ENCODE measurements around the gene ATP2B3. TPM values are rescaled to one million over a fixed set of nuclear protein-coding genes. Genes with fewer than 3 reads are reported as not detected.
A peak's percentile ranks its signal among the peaks of the same experiment; 100 is the strongest.

ATP2B3 gene
- total RNA-seq, 4 donors from 2014 or later, result under 0.01 to 0.33 (median 0.21) TPM

GRCh38 chrX:153608806-153609205 lies 91.4 kb downstream of the ATP2B3 start:
- H3K36me3 ChIP-seq, result no peaks in the 10 kb centered on the region
- H3K4me3 ChIP-seq, result no peak overlapping the region
- H3K4me1 ChIP-seq, result peaks cover 7 to 15% (median 12%) of the 10 kb centered on the region in 4 donors
- H3K27ac ChIP-seq (replicated peaks in 1 of 4), result no peak overlapping the region
- WGBS, result 63% methylated on average over 4 of the region's 4 CpGs
- intact Hi-C loops (cut with DNase I), result no loop called here
- H3K27me3 ChIP-seq, result no peaks in the 10 kb centered on the region
- no peak for TF ChIP-seq EP300 (IDR thresholded peaks at IDR 0.05)
- TF ChIP-seq POLR2A (IDR thresholded peaks at IDR 0.05; ENCODE audit: low read depth), result no peak
- no peak for TF ChIP-seq POLR2AphosphoS5 (IDR thresholded peaks at IDR 0.05)
- no peak for TF ChIP-seq CTCF (IDR thresholded peaks at IDR 0.05)
- no peak for DNase-seq (ENCODE audit: extremely low spot score)
- no peaks in the 10 kb centered on the region for H3K9me3 ChIP-seq

- peak overlapping the region; percentile 49 to 62 (median 52) for H3K4me3 ChIP-seq
- no peak for DNase-seq (ENCODE audit: extremely low spot score)
- no peaks in the 10 kb centered on the region for H3K27me3 ChIP-seq
- H3K4me1 ChIP-seq, result peaks cover 7 to 15% (median 12%) of the 10 kb centered on the region in 4 donors
- no peaks in the 10 kb centered on the region for H3K9me3 ChIP-seq
- WGBS, result 31% methylated on average over 28 of the region's 63 CpGs
- no peak overlapping the region for H3K27ac ChIP-seq (replicated peaks in 1 of 4)
- no peaks in the 10 kb centered on the region for H3K36me3 ChIP-seq
- intact Hi-C loops (cut with DNase I), result loop anchor here (2.0 kb wide), 1 partner anchor 57 kb away; no protein-coding TSS in a partner anchor
- TF ChIP-seq EP300 (IDR thresholded peaks at IDR 0.05) (no peak), CTCF (IDR thresholded peaks at IDR 0.05) (peak; percentile 60 to 83 (median 72)), POLR2A (IDR thresholded peaks at IDR 0.05; ENCODE audit: low read depth) (no peak), POLR2AphosphoS5 (IDR thresholded peaks at IDR 0.05) (peak in 1 of 2 donors; percentile 20)
These were observed 92.7 kb downstream of the ATP2B3 start for GRCh38 chrX:153609917-153610835.

GRCh38 chrX:153610836-153611213 lies 93.4 kb downstream of the ATP2B3 start:
- H3K27ac ChIP-seq (replicated peaks in 1 of 4), result no peak overlapping the region
- WGBS, result 70% methylated on average over 4 of the region's 9 CpGs
- DNase-seq (ENCODE audit: extremely low spot score), result no peak
- H3K4me1 ChIP-seq, result peaks cover 7 to 15% (median 12%) of the 10 kb centered on the region in 4 donors
- intact Hi-C loops (cut with DNase I), result loop anchor here (2.0 kb wide), 1 partner anchor 56 kb away; no protein-coding TSS in a partner anchor
- no peaks in the 10 kb centered on the region for H3K27me3 ChIP-seq
- TF ChIP-seq POLR2A (IDR thresholded peaks at IDR 0.05; ENCODE audit: low read depth) (no peak), CTCF (IDR thresholded peaks at IDR 0.05) (no peak), EP300 (IDR thresholded peaks at IDR 0.05) (no peak), POLR2AphosphoS5 (IDR thresholded peaks at IDR 0.05) (no peak)
- no peaks in the 10 kb centered on the region for H3K9me3 ChIP-seq
- H3K4me3 ChIP-seq, result peak overlapping the region in 1 of 4 donors; percentile 62
- H3K36me3 ChIP-seq, result no peaks in the 10 kb centered on the region

- TF ChIP-seq CTCF (IDR thresholded peaks at IDR 0.05) (no peak), POLR2A (IDR thresholded peaks at IDR 0.05; ENCODE audit: low read depth) (no peak), EP300 (IDR thresholded peaks at IDR 0.05) (no peak), POLR2AphosphoS5 (IDR thresholded peaks at IDR 0.05) (no peak)
- WGBS, result 66% methylated on average over 13 of the region's 14 CpGs
- DNase-seq (ENCODE audit: extremely low spot score), result no peak
- Histone ChIP-seq H3K9me3 (no peaks in the 10 kb centered on the region), H3K4me3 (no peak overlapping the region), H3K36me3 (no peaks in the 10 kb centered on the region), H3K4me1 (peaks cover 7 to 15% (median 12%) of the 10 kb centered on the region in 4 donors), H3K27ac (replicated peaks in 1 of 4) (no peak overlapping the region), H3K27me3 (no peaks in the 10 kb centered on the region)
- intact Hi-C loops (cut with DNase I), result loop anchor here (2.0 kb wide), 1 partner anchor 55 kb away; no protein-coding TSS in a partner anchor
These were observed 94.1 kb downstream of the ATP2B3 start for GRCh38 chrX:153611298-153612095.
